ENCODE results near the gene TMEM42.

GRCh38 chr3:44906997-44907396, 45.3 kb downstream of the TMEM42 start:
- TF ChIP-seq CTCF (IDR thresholded peaks at IDR 0.05) (no peak), JUN (CRISPR knock-in tag; IDR thresholded peaks at IDR 0.05) (no peak), E2F1 (CRISPR knock-in tag; IDR thresholded peaks at IDR 0.05) (no peak), HMGXB4 (CRISPR knock-in tag; IDR thresholded peaks at IDR 0.05) (no peak), SOX15 (CRISPR knock-in tag; IDR thresholded peaks at IDR 0.05) (no peak), MAX (CRISPR knock-in tag; IDR thresholded peaks at IDR 0.05) (no peak), NR3C1 (CRISPR knock-in tag; conservative IDR thresholded peaks at IDR 0.05; ENCODE audit: low read depth) (no peak), TEAD4 (CRISPR knock-in tag; IDR thresholded peaks at IDR 0.05) (no peak), ZNF425 (CRISPR knock-in tag; conservative IDR thresholded peaks at IDR 0.05) (no peak), ATF3 (CRISPR knock-in tag; conservative IDR thresholded peaks at IDR 0.05) (no peak), ZNF281 (CRISPR knock-in tag; IDR thresholded peaks at IDR 0.05) (no peak), GABPB1 (CRISPR knock-in tag; IDR thresholded peaks at IDR 0.05) (no peak), PRDM15 (CRISPR knock-in tag; IDR thresholded peaks at IDR 0.05) (no peak), KAT7 (CRISPR knock-in tag; IDR thresholded peaks at IDR 0.05; ENCODE audit: borderline replicate concordance) (no peak)
